ENCODE data around the gene CD300LG. TPM values are rescaled to one million over a fixed set of nuclear protein-coding genes. Genes with fewer than 3 reads are reported as not detected.
A peak's percentile ranks its signal among the peaks of the same experiment; 100 is the strongest.
"Not testable (repeated sequence)": the region's sequence is repeated elsewhere in the genome, so short reads cannot be mapped to it uniquely, and the experiment has no call there.

CD300LG gene
- total RNA-seq, 3 donors from 2014 or later = 17.9 to 69.2 (median 51.0) TPM

GRCh38 chr17:43864161-43864984 lies 17.4 kb downstream of the CD300LG start:
- no peaks in the 10 kb centered on the region for H3K9me3 ChIP-seq
- no peak overlapping the region for H3K4me3 ChIP-seq
- no peak for TF ChIP-seq POLR2AphosphoS5 (IDR thresholded peaks at IDR 0.05)
- TF ChIP-seq POLR2A (IDR thresholded peaks at IDR 0.05) = no peak
- no peak for TF ChIP-seq CTCF (IDR thresholded peaks at IDR 0.05)
- H3K4me1 ChIP-seq = no peaks in the 10 kb centered on the region
- H3K36me3 ChIP-seq = no peaks in the 10 kb centered on the region
- intact Hi-C loops (cut with DNase I; ENCODE audit: low total_unique reads) = no loop called here
- H3K27ac ChIP-seq = no peak overlapping the region
- DNase-seq (ENCODE audit: low spot score in 2 of 2) = no peak
- no peaks in the 10 kb centered on the region for H3K27me3 ChIP-seq

- DNase-seq (ENCODE audit: low spot score in 2 of 2) = no peak
- H3K27ac ChIP-seq = no peak overlapping the region
Measured at GRCh38 chr17:43868226-43868994, 21.4 kb downstream of the CD300LG start.

GRCh38 chr17:43869031-43869430 lies 22.1 kb downstream of the CD300LG start:
- H3K27ac ChIP-seq; H3K4me1 ChIP-seq; intact Hi-C loops (cut with DNase I; ENCODE audit: low total_unique reads); H3K27me3 ChIP-seq; H3K9me3 ChIP-seq; H3K4me3 ChIP-seq; H3K36me3 ChIP-seq; DNase-seq (ENCODE audit: low spot score in 2 of 2): not testable (repeated sequence)

More at GRCh38 chr17:43868226-43868994, 21.4 kb downstream of the CD300LG start:
- Histone ChIP-seq H3K9me3 (no peaks in the 10 kb centered on the region), H3K4me1 (no peaks in the 10 kb centered on the region), H3K27me3 (peaks cover 0 to 3% of the 10 kb centered on the region in 2 donors), H3K36me3 (no peaks in the 10 kb centered on the region), H3K4me3 (no peak overlapping the region)
- TF ChIP-seq POLR2AphosphoS5 (IDR thresholded peaks at IDR 0.05) = no peak
- no peak for TF ChIP-seq POLR2A (IDR thresholded peaks at IDR 0.05)
- no peak for TF ChIP-seq CTCF (IDR thresholded peaks at IDR 0.05)
- intact Hi-C loops (cut with DNase I; ENCODE audit: low total_unique reads) = no loop called here

GRCh38 chr17:43871946-43872690 lies 25.1 kb downstream of the CD300LG start:
- intact Hi-C loops (cut with DNase I; ENCODE audit: low total_unique reads) = no loop called here
- TF ChIP-seq POLR2AphosphoS5 (IDR thresholded peaks at IDR 0.05) (no peak), CTCF (IDR thresholded peaks at IDR 0.05) (no peak), POLR2A (IDR thresholded peaks at IDR 0.05) (no peak)
- Histone ChIP-seq H3K27me3 (peaks cover 0 to 3% of the 10 kb centered on the region in 2 donors), H3K4me3 (peak overlapping the region in 2 of 3 donors; percentile 27 to 56), H3K4me1 (no peaks in the 10 kb centered on the region), H3K9me3 (no peaks in the 10 kb centered on the region), H3K36me3 (no peaks in the 10 kb centered on the region), H3K27ac (no peak overlapping the region)
- peak in 1 of 2 donors; percentile 52 for DNase-seq (ENCODE audit: low spot score in 2 of 2)

GRCh38 chr17:43873091-43873490 lies 26.1 kb downstream of the CD300LG start:
- H3K9me3 ChIP-seq = no peaks in the 10 kb centered on the region
- H3K4me1 ChIP-seq = no peaks in the 10 kb centered on the region
- no peak overlapping the region for H3K27ac ChIP-seq
- H3K36me3 ChIP-seq = no peaks in the 10 kb centered on the region
- peaks cover 0 to 3% of the 10 kb centered on the region in 2 donors for H3K27me3 ChIP-seq
- intact Hi-C loops (cut with DNase I; ENCODE audit: low total_unique reads) = no loop called here
- no peak overlapping the region for H3K4me3 ChIP-seq
- TF ChIP-seq POLR2AphosphoS5 (IDR thresholded peaks at IDR 0.05) = no peak
- TF ChIP-seq CTCF (IDR thresholded peaks at IDR 0.05) = no peak
- no peak for TF ChIP-seq POLR2A (IDR thresholded peaks at IDR 0.05)
- no peak for DNase-seq (ENCODE audit: low spot score in 2 of 2)
